ENCODE results near the gene VPS72. TPM values are rescaled to one million over a fixed set of nuclear protein-coding genes. Genes with fewer than 3 reads are reported as not detected.
"Not testable (repeated sequence)": the region's sequence is repeated elsewhere in the genome, so short reads cannot be mapped to it uniquely, and the experiment has no call there.

Gene VPS72
- polyA plus RNA-seq, 3 donors: 71.1 to 75.7 (median 73.5) TPM

GRCh38 chr1:151188667-151189066 lies 1.3 kb downstream of the VPS72 start:
- not testable (repeated sequence) for DNase-seq (ENCODE audit: low read depth in 3 of 3, low spot score in 2 of 3)

GRCh38 chr1:151187205-151187604 lies 2.8 kb downstream of the VPS72 start:
- DNase-seq (ENCODE audit: low read depth in 3 of 3, low spot score in 2 of 3): no peak

- no peak for DNase-seq (ENCODE audit: low read depth in 3 of 3, low spot score in 2 of 3)
Observed at GRCh38 chr1:151184211-151184610, 5.8 kb downstream of the VPS72 start.

GRCh38 chr1:151176514-151177045 lies 13.4 kb downstream of the VPS72 start:
- no peak for DNase-seq (ENCODE audit: low read depth in 3 of 3, low spot score in 2 of 3)

GRCh38 chr1:151175863-151176262 lies 14.1 kb downstream of the VPS72 start, which contains the start of gene TMOD4:
Gene TMOD4, minus strand, starts transcription at chr1:151175981. Its CDS starts 1,106 bp downstream, at chr1:151174875.
- no peak for DNase-seq (ENCODE audit: low read depth in 3 of 3, low spot score in 2 of 3)

GRCh38 chr1:151175041-151175741 lies 14.8 kb downstream of the VPS72 start:
- DNase-seq (ENCODE audit: low read depth in 3 of 3, low spot score in 2 of 3): no peak

- no peak for DNase-seq (ENCODE audit: low read depth in 3 of 3, low spot score in 2 of 3)
Observed at GRCh38 chr1:151171190-151171589, 18.8 kb downstream of the VPS72 start.

- DNase-seq (ENCODE audit: low read depth in 3 of 3, low spot score in 2 of 3): no peak
Observed at GRCh38 chr1:151167116-151167515, 22.9 kb downstream of the VPS72 start.

GRCh38 chr1:151166505-151166956 lies 23.5 kb downstream of the VPS72 start:
- DNase-seq (ENCODE audit: low read depth in 3 of 3, low spot score in 2 of 3): no peak

GRCh38 chr1:151165738-151166504 lies 24.1 kb downstream of the VPS72 start, which contains the start of the genes LYSMD1 and SCNM1:
Gene LYSMD1, minus strand, starts transcription at chr1:151165902. Its CDS starts 644 bp downstream, at chr1:151165258.
Gene SCNM1, plus strand, starts transcription at chr1:151166144. Its CDS starts 9 bp downstream, at chr1:151166153.
- peak; percentile 94 to 99 (median 98) for DNase-seq (ENCODE audit: low read depth in 3 of 3, low spot score in 2 of 3)

GRCh38 chr1:151165281-151165737 lies 24.7 kb downstream of the VPS72 start:
- no peak for DNase-seq (ENCODE audit: low read depth in 3 of 3, low spot score in 2 of 3)

GRCh38 chr1:151164732-151165280 lies 25.2 kb downstream of the VPS72 start:
- DNase-seq (ENCODE audit: low read depth in 3 of 3, low spot score in 2 of 3): peak in 1 of 3 donors; percentile 13

- no peak for DNase-seq (ENCODE audit: low read depth in 3 of 3, low spot score in 2 of 3)
Observed at GRCh38 chr1:151159373-151159772, 30.6 kb downstream of the VPS72 start.

- DNase-seq (ENCODE audit: low read depth in 3 of 3, low spot score in 2 of 3): no peak
Observed at GRCh38 chr1:151158751-151159251, 31.2 kb downstream of the VPS72 start.

- no peak for DNase-seq (ENCODE audit: low read depth in 3 of 3, low spot score in 2 of 3)
Observed at GRCh38 chr1:151158326-151158725, 31.7 kb downstream of the VPS72 start.

- DNase-seq (ENCODE audit: low read depth in 3 of 3, low spot score in 2 of 3): no peak
Observed at GRCh38 chr1:151157067-151157531, 32.9 kb downstream of the VPS72 start.

GRCh38 chr1:151156515-151156819 lies 33.5 kb downstream of the VPS72 start, which contains the start of gene TNFAIP8L2:
Gene TNFAIP8L2, plus strand, starts transcription at chr1:151156649. Its CDS starts 2,049 bp downstream, at chr1:151158698.
- no peak for DNase-seq (ENCODE audit: low read depth in 3 of 3, low spot score in 2 of 3)

- DNase-seq (ENCODE audit: low read depth in 3 of 3, low spot score in 2 of 3): no peak
Observed at GRCh38 chr1:151147665-151148064, 42.3 kb downstream of the VPS72 start.

- DNase-seq (ENCODE audit: low read depth in 3 of 3, low spot score in 2 of 3): no peak
Observed at GRCh38 chr1:151147132-151147503, 42.9 kb downstream of the VPS72 start.

GRCh38 chr1:151146412-151147131 lies 43.4 kb downstream of the VPS72 start, which contains the start of gene SEMA6C:
Gene SEMA6C, minus strand, starts transcription at chr1:151146631. Its CDS starts 4,010 bp downstream, at chr1:151142621.
- DNase-seq (ENCODE audit: low read depth in 3 of 3, low spot score in 2 of 3): peak; percentile 81 to 87 (median 85)
